ENCODE measurements around the gene KIAA1671. TPM values are rescaled to one million over a fixed set of nuclear protein-coding genes. Genes with fewer than 3 reads are reported as not detected.

The KIAA1671 gene
- total RNA-seq, 1 donor from 2014 or later: 28.5 TPM

GRCh38 chr22:25193130-25193529 lies 240.6 kb downstream of the KIAA1671 start:
- H3K36me3 Mint-ChIP-seq (ENCODE audit: low read depth): peaks cover 39% of the 10 kb centered on the region
- no peaks in the 10 kb centered on the region for H3K27me3 Mint-ChIP-seq (ENCODE audit: low read depth)
- no peaks in the 10 kb centered on the region for H3K4me1 Mint-ChIP-seq (ENCODE audit: low read depth)
- H3K4me3 Mint-ChIP-seq (ENCODE audit: unreplicated experiment): no peak overlapping the region
- H3K9me3 Mint-ChIP-seq (ENCODE audit: low read depth): no peaks in the 10 kb centered on the region
- no peak overlapping the region for H3K27ac Mint-ChIP-seq (ENCODE audit: unreplicated experiment)
- TF ChIP-seq CTCF (IDR thresholded peaks at IDR 0.05): no peak
- no peak for DNase-seq (ENCODE audit: low spot score)

- Mint-ChIP-seq H3K36me3 (ENCODE audit: low read depth) (peaks cover 40% of the 10 kb centered on the region), H3K27me3 (ENCODE audit: low read depth) (no peaks in the 10 kb centered on the region), H3K27ac (ENCODE audit: unreplicated experiment) (no peak overlapping the region), H3K9me3 (ENCODE audit: low read depth) (no peaks in the 10 kb centered on the region), H3K4me1 (ENCODE audit: low read depth) (no peaks in the 10 kb centered on the region), H3K4me3 (ENCODE audit: unreplicated experiment) (no peak overlapping the region)
- no peak for TF ChIP-seq CTCF (IDR thresholded peaks at IDR 0.05)
- no peak for DNase-seq (ENCODE audit: low spot score)
Observed at GRCh38 chr22:25193548-25193947, 241.0 kb downstream of the KIAA1671 start.

DNA sequence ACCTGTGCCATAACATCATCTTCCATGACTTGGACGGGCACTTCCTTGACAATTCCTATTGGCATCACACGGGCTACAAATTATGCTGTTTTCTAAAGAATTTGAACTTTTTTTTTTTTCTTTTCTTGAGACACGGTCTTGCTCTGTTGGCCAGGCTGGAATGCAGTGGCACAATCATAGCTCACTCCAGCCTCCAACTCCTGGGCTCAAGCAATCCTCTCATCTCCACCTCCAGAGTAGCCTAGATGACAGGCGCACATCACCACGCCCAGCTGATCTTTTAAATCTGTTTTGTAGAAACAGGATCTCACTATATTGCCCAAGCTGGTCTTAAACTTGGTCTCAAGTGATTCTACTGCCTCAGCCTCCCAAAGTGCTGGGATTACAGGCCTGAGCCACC lies 243.8 kb downstream of the KIAA1671 start:
- no peaks in the 10 kb centered on the region for H3K4me1 Mint-ChIP-seq (ENCODE audit: low read depth)

GRCh38 chr22:25197340-25197739 lies 244.8 kb downstream of the KIAA1671 start:
- DNase-seq (ENCODE audit: low spot score): no peak
- Mint-ChIP-seq H3K27me3 (ENCODE audit: low read depth) (no peaks in the 10 kb centered on the region), H3K4me3 (ENCODE audit: unreplicated experiment) (no peak overlapping the region), H3K27ac (ENCODE audit: unreplicated experiment) (no peak overlapping the region), H3K36me3 (ENCODE audit: low read depth) (peaks cover 30% of the 10 kb centered on the region), H3K4me1 (ENCODE audit: low read depth) (no peaks in the 10 kb centered on the region), H3K9me3 (ENCODE audit: low read depth) (no peaks in the 10 kb centered on the region)
- TF ChIP-seq CTCF (IDR thresholded peaks at IDR 0.05): no peak

More for the DNA sequence above, 243.8 kb downstream of the KIAA1671 start:
- no peaks in the 10 kb centered on the region for H3K27me3 Mint-ChIP-seq (ENCODE audit: low read depth)
- no peak overlapping the region for H3K4me3 Mint-ChIP-seq (ENCODE audit: unreplicated experiment)
- no peak for TF ChIP-seq CTCF (IDR thresholded peaks at IDR 0.05)
- DNase-seq (ENCODE audit: low spot score): no peak
- H3K27ac Mint-ChIP-seq (ENCODE audit: unreplicated experiment): no peak overlapping the region
- no peaks in the 10 kb centered on the region for H3K9me3 Mint-ChIP-seq (ENCODE audit: low read depth)
- H3K36me3 Mint-ChIP-seq (ENCODE audit: low read depth): peaks cover 33% of the 10 kb centered on the region

GRCh38 chr22:25199731-25200520 lies 247.4 kb downstream of the KIAA1671 start, which contains the start of gene CRYBB3:
CRYBB3 (plus strand) TSS chr22:25199858; CDS start chr22:25201397, 1,539 bp downstream.
- Mint-ChIP-seq H3K36me3 (ENCODE audit: low read depth) (peaks cover 15% of the 10 kb centered on the region), H3K9me3 (ENCODE audit: low read depth) (no peaks in the 10 kb centered on the region), H3K27ac (ENCODE audit: unreplicated experiment) (no peak within 1 kb of the TSS), H3K27me3 (ENCODE audit: low read depth) (no peaks in the 10 kb centered on the region), H3K4me1 (ENCODE audit: low read depth) (no peaks in the 10 kb centered on the region), H3K4me3 (ENCODE audit: unreplicated experiment) (no peak within 1 kb of the TSS)
- no peak for TF ChIP-seq CTCF (IDR thresholded peaks at IDR 0.05)
- DNase-seq (ENCODE audit: low spot score): peak; percentile 62
